Measurements from ENCODE around the gene ABI1.
"Not testable (repeated sequence)": the region's sequence is repeated elsewhere in the genome, so short reads cannot be mapped to it uniquely, and the experiment has no call there.

The ABI1 gene

GRCh38 chr10:26860443-26861204, at the start of gene ABI1:
TSS of gene ABI1 (minus strand) at chr10:26860958. CDS start at chr10:26860863, 95 bp downstream.
- DNase-seq, result peak; percentile 99 to 100 (median 100)

GRCh38 chr10:26909753-26910152, 49.0 kb upstream of the ABI1 start:
- no peak for DNase-seq

GRCh38 chr10:26905253-26905781, 44.6 kb upstream of the ABI1 start:
- not testable (repeated sequence) for DNase-seq

- DNase-seq, result no peak
Measured at GRCh38 chr10:26903431-26904217, 42.9 kb upstream of the ABI1 start.

- peak in 1 of 3 donors; percentile 5 for DNase-seq
Measured at GRCh38 chr10:26892306-26892923, 31.7 kb upstream of the ABI1 start.

GRCh38 chr10:26890956-26891355, 30.2 kb upstream of the ABI1 start:
- DNase-seq, result peak; percentile 69 to 76 (median 71)

GRCh38 chr10:26887611-26888215, 27.0 kb upstream of the ABI1 start:
- DNase-seq, result no peak

- DNase-seq, result peak; percentile 69 to 85 (median 85)
Measured at GRCh38 chr10:26881600-26882331, 21.0 kb upstream of the ABI1 start.

GRCh38 chr10:26879744-26880143, 19.0 kb upstream of the ABI1 start:
- DNase-seq, result no peak

- DNase-seq, result no peak
Measured at GRCh38 chr10:26870766-26871165, 10.0 kb upstream of the ABI1 start.

- DNase-seq, result peak; percentile 52 to 63 (median 61)
Measured at GRCh38 chr10:26869528-26869927, 8.8 kb upstream of the ABI1 start.

GRCh38 chr10:26863351-26864076, 2.8 kb upstream of the ABI1 start:
- DNase-seq, result peak in 2 of 3 donors; percentile 38 to 49

- no peak for DNase-seq
Measured at GRCh38 chr10:26861205-26861998, 644 bp upstream of the ABI1 start.

GRCh38 chr10:26860102-26860442, 686 bp downstream of the ABI1 start:
- peak; percentile 90 to 92 (median 90) for DNase-seq

GRCh38 chr10:26859241-26860101, 1.3 kb downstream of the ABI1 start:
- no peak for DNase-seq

- DNase-seq, result peak in 1 of 3 donors; percentile 35
Measured at GRCh38 chr10:26858707-26859034, 2.1 kb downstream of the ABI1 start.

GRCh38 chr10:26857991-26858706, 2.6 kb downstream of the ABI1 start:
- peak; percentile 44 to 49 (median 46) for DNase-seq

GRCh38 chr10:26857553-26857952, 3.2 kb downstream of the ABI1 start:
- DNase-seq, result not testable (repeated sequence)

- peak; percentile 45 to 79 (median 73) for DNase-seq
Measured at GRCh38 chr10:26855186-26855585, 5.6 kb downstream of the ABI1 start.
